Breast epithelium (tissue), 4 donors: ENCODE data around the gene KCNS3. TPM values are rescaled to one million over a fixed set of nuclear protein-coding genes. Genes with fewer than 3 reads are reported as not detected.

Experiments
- DNase-seq, 2 donors: peaks; one replicate each; pipeline ENCODE4 v3.0.0-alpha.2; 2019; ENCODE audit warnings: low spot score in 2 of 2
- H3K27ac ChIP-seq, 2 donors: fragments of 200-600 bp; sonication (generic) in 1 of 2; one replicate each; pipeline ENCODE4 v1.5.1; 2016 to 2019; ENCODE audit warnings: mild to moderate bottlenecking in 1 of 2
- H3K27me3 ChIP-seq, 2 donors: fragments of 200-600 bp; sonication (generic) in 1 of 2; one replicate each; pipeline versions ENCODE4 v1.5.1 to v1.6.0; 2017 to 2019; ENCODE audit warnings: control low read depth in 1 of 2, mild to moderate bottlenecking in 1 of 2
- H3K36me3 ChIP-seq: fragments of 200-600 bp; one replicate; pipeline ENCODE4 v1.5.1; 2019
- H3K4me1 ChIP-seq, 2 donors: fragments of 200-600 bp; sonication (generic); one replicate each; pipeline ENCODE4 v1.5.1; 2016 to 2019; ENCODE audit warnings: control low read depth in 1 of 2
- H3K4me3 ChIP-seq, 3 donors: fragments of 200-600 bp; sonication (generic); 1 replicate in 2 of 3; 2 replicates in 1 of 3; pipeline ENCODE4 v1.5.1; 2016 to 2019; ENCODE audit warnings: mild to moderate bottlenecking in 3 of 3, moderate library complexity in 2 of 3
- H3K9me3 ChIP-seq, 2 donors: fragments of 200-600 bp; sonication (generic) in 1 of 2; one replicate each; pipeline ENCODE4 v1.5.1; 2016 to 2019; ENCODE audit warnings: control low read depth in 1 of 2
- CTCF ChIP-seq, 3 donors: fragments of 450-650 bp; IDR thresholded peaks; one replicate each; pipeline ENCODE4 v1.5.1; 2016 to 2017; ENCODE audit warnings: antibody characterized with exemption in 3 of 3, mild to moderate bottlenecking in 3 of 3, moderate library complexity in 3 of 3
- POLR2A ChIP-seq: fragments of 450-650 bp; IDR thresholded peaks from one replicate; pipeline ENCODE4 v1.6.1; 2016; ENCODE audit warnings: antibody characterized with exemption, mild to moderate bottlenecking, moderate library complexity
- POLR2AphosphoS5 ChIP-seq, 3 donors: sonication (generic); formaldehyde crosslinking; IDR thresholded peaks; one replicate each; pipeline ENCODE4 v1.6.1; 2017; ENCODE audit warnings: antibody characterized with exemption in 3 of 3
- intact Hi-C: fragments of 100-400 bp; cut with DNase I; formaldehyde crosslinking; loops from one replicate; pipeline ENCODE4 v1.15.1; 2023; ENCODE audit warnings: low total_unique reads
- total RNA-seq, 3 donors: library from RNA; depleted of rRNA; stranded (reverse); fragments of >200 nt; gene quantifications; one replicate each; pipeline ENCODE4 v1.1.0, GENCODE V29; 2016

KCNS3 gene
- total RNA-seq, 3 donors from 2014 or later, result 16.0 to 76.4 (median 61.6) TPM

- H3K27me3 ChIP-seq, result no peaks in the 10 kb centered on the region
- no peaks in the 10 kb centered on the region for H3K4me1 ChIP-seq
- no peaks in the 10 kb centered on the region for H3K9me3 ChIP-seq
- intact Hi-C loops, result no loop called here
- no peak overlapping the region for H3K27ac ChIP-seq
- no peak for TF ChIP-seq CTCF (IDR thresholded peaks at IDR 0.05)
- no peak for TF ChIP-seq POLR2A
- no peak for TF ChIP-seq POLR2AphosphoS5 (IDR thresholded peaks at IDR 0.05)
- H3K36me3 ChIP-seq, result no peaks in the 10 kb centered on the region
- no peak overlapping the region for H3K4me3 ChIP-seq
- DNase-seq, result no peak
These were observed 35.0 kb upstream of the KCNS3 start for GRCh38 chr2:17843457-17843856.

GRCh38 chr2:17845806-17846205 lies 32.7 kb upstream of the KCNS3 start:
- Histone ChIP-seq H3K36me3 (no peaks in the 10 kb centered on the region), H3K27ac (no peak overlapping the region), H3K4me3 (no peak overlapping the region), H3K9me3 (no peaks in the 10 kb centered on the region), H3K27me3 (no peaks in the 10 kb centered on the region), H3K4me1 (no peaks in the 10 kb centered on the region)
- intact Hi-C loops, result no loop called here
- TF ChIP-seq POLR2AphosphoS5 (IDR thresholded peaks at IDR 0.05) (no peak), POLR2A (no peak), CTCF (IDR thresholded peaks at IDR 0.05) (no peak)
- no peak for DNase-seq

GRCh38 chr2:17846676-17847075 lies 31.8 kb upstream of the KCNS3 start:
- intact Hi-C loops, result no loop called here

GRCh38 chr2:17847236-17847635 lies 31.2 kb upstream of the KCNS3 start:
- no peaks in the 10 kb centered on the region for H3K36me3 ChIP-seq
- H3K27ac ChIP-seq, result no peak overlapping the region
- no peaks in the 10 kb centered on the region for H3K4me1 ChIP-seq
- DNase-seq, result no peak
- H3K27me3 ChIP-seq, result no peaks in the 10 kb centered on the region
- no peak overlapping the region for H3K4me3 ChIP-seq
- no peaks in the 10 kb centered on the region for H3K9me3 ChIP-seq
- TF ChIP-seq POLR2A (no peak), CTCF (IDR thresholded peaks at IDR 0.05) (no peak)
- intact Hi-C loops, result no loop called here

More at GRCh38 chr2:17846676-17847075, 31.8 kb upstream of the KCNS3 start:
- Histone ChIP-seq H3K36me3 (no peaks in the 10 kb centered on the region), H3K27me3 (no peaks in the 10 kb centered on the region), H3K4me1 (no peaks in the 10 kb centered on the region), H3K4me3 (no peak overlapping the region), H3K9me3 (no peaks in the 10 kb centered on the region), H3K27ac (no peak overlapping the region)
- DNase-seq, result no peak
- TF ChIP-seq POLR2AphosphoS5 (IDR thresholded peaks at IDR 0.05) (no peak), POLR2A (no peak), CTCF (IDR thresholded peaks at IDR 0.05) (no peak)

- no peaks in the 10 kb centered on the region for H3K4me1 ChIP-seq
- H3K4me3 ChIP-seq, result no peak overlapping the region
- no peak overlapping the region for H3K27ac ChIP-seq
- H3K36me3 ChIP-seq, result no peaks in the 10 kb centered on the region
- DNase-seq, result no peak
- intact Hi-C loops, result no loop called here
- no peaks in the 10 kb centered on the region for H3K9me3 ChIP-seq
- H3K27me3 ChIP-seq, result no peaks in the 10 kb centered on the region
- TF ChIP-seq CTCF (IDR thresholded peaks at IDR 0.05) (no peak), POLR2AphosphoS5 (IDR thresholded peaks at IDR 0.05) (no peak), POLR2A (no peak)
These were observed 29.2 kb upstream of the KCNS3 start for GRCh38 chr2:17849275-17849674.
